ELR (cell line): ENCODE results near the gene SYCE1.
"Not testable (repeated sequence)": the region's sequence is repeated elsewhere in the genome, so short reads cannot be mapped to it uniquely, and the experiment has no call there.

Experiments
- DNase-seq: peaks from one replicate; pipeline ENCODE4 v3.0.0-alpha.2; 2015; ENCODE audit warnings: low read depth

SYCE1 gene

DNA sequence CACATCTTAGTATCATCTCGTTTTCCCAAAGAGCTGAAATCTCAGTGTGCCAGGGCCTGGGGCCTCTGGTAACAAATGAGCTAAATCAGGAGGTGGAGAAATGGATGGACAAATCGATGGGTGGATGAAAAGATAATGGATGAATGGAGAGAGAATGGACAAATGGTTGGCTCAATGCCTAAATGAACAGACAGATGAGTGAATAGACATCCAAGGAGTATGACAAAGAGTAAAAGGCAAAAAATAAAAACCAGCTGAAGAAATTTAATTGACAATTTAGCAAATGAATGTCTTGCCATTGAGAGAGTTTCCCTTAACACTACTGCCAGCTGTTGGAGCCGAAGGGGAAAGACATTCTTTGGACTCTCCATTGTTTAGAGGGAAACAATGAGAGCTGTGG is 8.0 kb downstream of the SYCE1 start:
- DNase-seq, result no peak

DNA sequence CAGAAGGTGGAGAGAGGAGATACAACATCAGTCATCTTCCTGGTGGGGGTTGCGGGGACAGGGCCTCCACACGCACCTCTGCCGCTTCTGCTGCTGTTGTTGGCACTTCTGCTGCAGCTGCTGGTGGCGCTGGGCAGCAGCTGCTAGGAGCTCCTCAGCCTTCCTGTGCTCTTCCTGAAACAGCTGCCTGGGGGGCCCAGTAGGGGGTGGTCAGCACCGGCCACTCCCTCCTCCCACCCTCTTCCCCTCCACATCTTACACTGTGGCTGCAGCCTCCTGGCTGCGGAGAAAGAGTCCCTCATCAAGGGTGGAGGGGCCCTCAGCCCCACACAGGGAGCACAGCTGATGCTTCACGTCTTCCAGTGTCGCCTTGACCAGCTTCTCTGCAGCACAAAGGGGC is 9.9 kb downstream of the SYCE1 start:
- no peak for DNase-seq

DNA sequence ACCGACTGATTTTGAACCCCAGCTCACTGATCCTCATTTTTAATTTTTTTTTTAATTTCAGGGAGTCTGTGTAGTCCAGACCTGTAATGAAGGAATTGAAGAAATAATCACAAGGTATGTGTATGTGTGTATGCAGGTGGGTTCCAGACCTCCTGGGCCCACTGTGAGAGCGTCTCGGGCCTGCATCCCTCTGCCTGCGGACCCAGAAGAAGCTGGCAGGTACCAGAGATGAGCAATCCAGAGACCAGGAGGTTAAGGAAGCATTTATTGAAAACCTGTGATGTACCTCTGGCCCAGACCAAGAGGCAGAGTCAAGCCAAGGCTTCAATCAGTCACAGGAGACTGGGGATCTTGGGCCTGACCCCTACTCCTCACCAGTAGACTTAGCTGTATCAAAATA is 10.8 kb downstream of the SYCE1 start:
- no peak for DNase-seq

GRCh38 chr10:133544506-133544905 is 20.9 kb downstream of the SYCE1 start:
- no peak for DNase-seq

DNA sequence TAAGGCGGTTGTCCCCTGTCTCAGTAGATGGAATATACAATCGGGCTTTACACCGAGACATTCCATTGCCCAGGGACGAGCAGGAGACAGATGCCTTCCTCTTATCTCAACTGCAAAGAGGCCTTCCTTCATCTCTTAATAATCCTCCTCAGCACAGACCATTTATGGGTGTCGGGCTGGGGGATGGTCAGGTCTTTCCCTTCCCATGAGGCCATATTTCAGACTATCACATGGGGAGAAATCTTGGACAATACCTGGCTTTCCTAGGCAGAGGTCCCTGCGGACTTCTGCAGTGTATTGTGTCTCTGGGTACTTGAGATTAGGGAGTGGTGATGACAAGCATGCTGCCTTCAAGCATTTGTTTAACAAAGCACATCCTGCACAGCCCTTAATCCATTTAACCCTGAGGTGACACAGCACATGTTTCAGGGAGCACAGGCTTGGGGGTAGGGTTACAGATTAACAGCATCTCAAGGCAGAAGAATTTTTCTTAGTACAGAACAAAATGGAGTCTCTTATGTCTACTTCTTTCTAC is 23.9 kb downstream of the SYCE1 start:
- DNase-seq, result not testable (repeated sequence)

- DNase-seq, result no peak
Measured at GRCh38 chr10:133537546-133538545, 27.5 kb downstream of the SYCE1 start.

- no peak for DNase-seq
Measured at GRCh38 chr10:133536198-133536597, 29.2 kb downstream of the SYCE1 start.

DNA sequence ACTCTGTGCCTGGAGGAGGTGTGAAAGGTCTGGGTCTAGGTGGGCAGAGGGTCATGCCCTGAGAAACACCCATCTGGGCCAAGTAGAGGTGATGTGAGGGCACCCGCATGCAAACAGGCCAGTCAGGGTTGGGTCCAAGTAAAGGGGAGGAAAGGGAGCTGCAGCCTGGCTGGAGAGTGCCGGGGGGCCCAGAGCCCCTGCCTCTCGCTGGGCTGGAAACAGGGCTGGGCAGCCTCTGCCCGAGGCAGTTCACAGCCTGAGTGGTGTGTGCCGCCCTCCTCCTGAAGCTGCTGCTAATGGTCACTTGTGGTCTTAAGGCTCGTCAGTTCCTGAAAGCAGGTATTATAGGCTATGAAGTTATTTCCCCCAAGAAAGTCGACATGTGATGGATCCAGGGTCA is 31.0 kb downstream of the SYCE1 start:
- no peak for DNase-seq

DNA sequence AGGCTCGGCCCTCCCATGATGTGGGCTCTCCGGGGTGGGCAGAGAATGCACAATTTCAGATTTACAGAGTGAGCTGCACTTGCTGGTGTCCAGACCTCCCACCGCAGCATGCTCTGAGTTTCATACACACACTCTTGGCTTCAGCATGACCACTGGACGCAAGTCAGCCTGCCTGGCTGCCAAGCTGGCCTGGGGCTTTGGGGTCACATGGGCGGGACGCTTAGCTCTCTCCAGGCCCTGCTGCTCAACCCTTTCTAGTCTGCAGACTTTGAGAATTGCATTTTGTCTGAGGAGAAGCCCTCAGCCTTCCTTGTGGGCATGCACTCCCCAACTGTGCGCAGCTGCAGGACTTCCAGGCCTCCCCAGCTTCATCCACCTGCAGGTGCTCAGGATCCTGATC is 32.5 kb downstream of the SYCE1 start:
- no peak for DNase-seq

GRCh38 chr10:133530506-133530905 is 34.9 kb downstream of the SYCE1 start:
- no peak for DNase-seq

DNA sequence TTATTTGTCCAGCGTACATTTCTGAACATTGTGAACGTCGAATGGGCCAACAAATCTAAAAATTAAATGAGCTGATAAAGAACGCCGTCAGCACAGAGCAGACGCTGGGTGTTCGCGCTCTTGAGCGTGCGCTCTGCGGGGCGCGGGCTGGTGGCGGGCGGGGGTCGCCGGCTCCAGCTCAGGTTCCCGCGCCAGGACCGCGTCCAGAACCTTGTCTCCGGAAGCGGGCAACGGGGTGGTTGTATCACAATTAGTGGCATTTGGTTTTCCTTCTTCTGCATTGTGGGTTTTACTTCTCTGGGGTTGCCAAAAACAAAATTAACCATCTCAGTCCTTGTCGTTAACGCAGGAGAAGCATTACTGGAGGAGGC is 35.8 kb downstream of the SYCE1 start:
- no peak for DNase-seq

DNA sequence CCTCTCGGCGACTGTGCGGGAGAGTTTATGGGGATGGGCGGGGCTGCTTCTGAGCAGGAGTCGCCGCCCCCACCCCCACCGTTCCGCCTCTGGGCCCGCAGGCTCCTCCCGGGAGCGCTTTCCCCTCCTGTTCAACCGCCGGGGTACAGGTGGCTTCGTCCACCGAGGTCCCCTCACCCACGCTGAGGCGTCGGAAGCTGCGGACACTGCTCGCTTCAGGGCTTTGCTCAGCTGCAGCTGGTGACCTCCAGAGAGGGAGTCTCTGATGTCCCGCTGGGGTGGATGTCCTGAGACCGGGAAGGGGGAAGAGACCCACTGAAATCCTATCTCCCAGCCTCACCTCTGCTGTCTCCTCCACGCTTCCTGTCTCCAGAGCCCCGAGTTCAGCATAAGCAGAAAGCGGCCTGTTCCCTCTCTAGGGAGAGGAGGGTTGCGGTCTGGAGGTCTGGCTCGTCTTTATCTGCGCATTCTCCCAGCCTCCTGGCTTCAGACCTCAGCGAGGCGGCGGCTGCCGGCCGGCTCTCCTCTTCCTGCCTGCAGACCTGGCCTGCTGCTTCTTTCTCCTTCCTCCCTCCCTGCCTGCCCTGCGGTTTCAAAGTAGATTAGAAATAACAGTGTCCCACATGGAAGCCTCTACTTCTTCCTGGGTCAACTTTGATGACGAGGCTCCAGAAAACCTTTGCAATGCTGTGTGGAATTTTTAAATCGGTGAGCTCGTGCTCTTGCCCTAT is 36.4 kb downstream of the SYCE1 start:
- DNase-seq, result no peak

GRCh38 chr10:133528296-133528844 is 37.0 kb downstream of the SYCE1 start:
- no peak for DNase-seq

DNA sequence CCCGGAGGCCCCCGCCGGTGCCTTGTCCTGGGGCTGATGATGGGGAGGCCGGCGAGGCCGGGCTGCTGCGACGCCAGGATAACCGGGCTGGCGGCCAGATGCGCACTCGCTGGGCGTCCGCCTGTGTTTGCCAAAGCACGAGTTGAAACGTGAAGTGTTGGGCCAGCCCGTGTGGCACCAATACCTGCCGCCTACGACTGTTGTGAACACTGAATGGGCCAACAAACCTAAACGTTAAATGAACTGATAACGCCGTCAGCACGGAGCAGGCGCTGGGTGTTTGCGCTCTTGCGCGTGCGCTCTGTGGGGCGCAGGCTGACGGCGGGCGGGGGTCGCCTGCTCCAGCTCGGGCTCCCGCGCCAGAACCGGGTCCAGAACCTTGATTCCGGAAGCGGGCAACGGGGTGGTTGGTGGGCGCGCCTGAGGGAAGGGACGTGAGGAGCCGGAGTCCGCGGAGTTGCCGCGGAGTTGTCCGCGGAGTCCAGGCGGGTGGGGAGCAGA is 37.6 kb downstream of the SYCE1 start:
- DNase-seq, result no peak

DNA sequence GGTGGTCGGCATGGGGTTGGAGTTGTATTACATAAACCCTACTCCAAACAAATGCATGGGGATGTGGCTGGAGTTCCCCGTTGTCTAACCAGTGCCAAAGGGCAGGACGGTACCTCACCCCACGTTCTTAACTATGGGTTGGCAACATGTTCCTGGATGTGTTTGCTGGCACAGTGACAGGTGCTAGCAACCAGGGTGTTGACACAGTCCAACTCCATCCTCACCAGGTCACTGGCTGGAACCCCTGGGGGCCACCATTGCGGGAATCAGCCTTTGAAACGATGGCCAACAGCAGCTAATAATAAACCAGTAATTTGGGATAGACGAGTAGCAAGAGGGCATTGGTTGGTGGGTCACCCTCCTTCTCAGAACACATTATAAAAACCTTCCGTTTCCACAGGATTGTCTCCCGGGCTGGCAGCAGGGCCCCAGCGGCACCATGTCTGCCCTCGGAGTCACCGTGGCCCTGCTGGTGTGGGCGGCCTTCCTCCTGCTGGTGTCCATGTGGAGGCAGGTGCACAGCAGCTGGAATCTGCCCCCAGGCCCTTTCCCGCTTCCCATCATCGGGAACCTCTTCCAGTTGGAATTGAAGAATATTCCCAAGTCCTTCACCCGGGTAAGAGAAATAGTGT is 38.3 kb downstream of the SYCE1 start, which contains the start of gene CYP2E1:
Gene CYP2E1, plus strand, starts transcription at position 407 of the 632 bp plus-strand sequence. Its CDS starts 33 bp downstream, at position 440.
- DNase-seq, result no peak

GRCh38 chr10:133525444-133525843 is 39.9 kb downstream of the SYCE1 start:
- no peak for DNase-seq

- no peak for DNase-seq
Measured at GRCh38 chr10:133523631-133524203, 41.7 kb downstream of the SYCE1 start.

GRCh38 chr10:133520193-133520738 is 45.1 kb downstream of the SYCE1 start:
- peak; percentile 77 for DNase-seq

- not testable (repeated sequence) for DNase-seq
Measured at GRCh38 chr10:133518517-133518916, 46.9 kb downstream of the SYCE1 start.

GRCh38 chr10:133516057-133516456 is 49.3 kb downstream of the SYCE1 start:
- no peak for DNase-seq

DNA sequence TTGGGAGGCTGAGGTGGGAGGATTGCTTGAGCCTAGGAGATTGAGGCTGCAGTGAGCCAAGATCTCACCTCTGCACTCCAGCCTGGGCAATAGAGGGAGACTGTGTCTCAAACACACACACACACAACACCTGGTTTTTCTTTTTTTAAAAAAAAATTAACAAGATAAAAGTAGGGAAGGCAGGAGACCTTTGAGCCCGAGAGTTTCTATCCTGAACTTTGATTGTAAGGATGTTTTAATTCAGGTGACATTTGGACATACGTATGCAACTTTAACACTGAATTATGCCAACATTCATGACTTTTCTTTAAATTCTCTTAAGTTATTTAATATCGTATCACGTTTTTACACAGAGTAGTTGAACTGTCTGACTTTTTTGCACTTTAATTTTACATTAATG is 49.9 kb downstream of the SYCE1 start:
- DNase-seq, result no peak
